HepG2 (cell line): ENCODE results near the gene CAPN7. TPM values are rescaled to one million over a fixed set of nuclear protein-coding genes. Genes with fewer than 3 reads are reported as not detected.

Experiments
- ATAC-seq: fragments of 200-7000 bp; cut with Tn5 transposase; 3 replicates; pipeline ENCODE4 v1.9.1; 2020; ENCODE audit warnings: mild to moderate bottlenecking, moderate library complexity
- BruUV-seq: library from RNA; stranded (reverse); fragments of 400-500 nt; replicated peaks from 2 replicates; lab custom pipeline; 2021; lab: Mats Ljungman, UMichigan
- CTCF ChIA-PET: fragments of 300-600 bp; formaldehyde crosslinking; extraction: SDS; loops from one replicate; lab custom pipeline; 2021; ENCODE audit warnings: low total read pairs, inconsistent platforms, low intra/inter-chr PET ratio; lab: Yijun Ruan, JAX
- POLR2A ChIA-PET: fragments of 350-600 bp; sonication (Branson Sonifier 250); formaldehyde crosslinking; loops from one replicate; lab custom pipeline; 2020; ENCODE audit warnings: antibody characterized with exemption, inconsistent platforms; lab: Yijun Ruan, JAX
- DNase-seq: peaks from one replicate; pipeline ENCODE4 v3.0.0-alpha.2; 2015; ENCODE audit warnings: low spot score
- FAIRE-seq: peaks from 3 replicates; lab custom pipeline; 2011; peaks lifted over from hg19 to GRCh38; lab: Jason Lieb, UNC
- H2AFZ ChIP-seq: one replicate; pipeline ENCODE4 v1.6.1; 2011; ENCODE audit warnings: low read length, inconsistent platforms
- H3K27ac ChIP-seq: fragments of 300-600 bp; 3 replicates; pipeline ENCODE4 v1.8.0; 2011; ENCODE audit warnings: mixed run types, mild to moderate bottlenecking, mixed read lengths, low read length, inconsistent platforms; ENCODE audit not compliant: insufficient read depth; ENCODE audit errors: extremely low read length
- H3K27me3 ChIP-seq, 2 experiments: fragments of 200-600 bp in 1 of 2; 2 replicates in 1 of 2; 3 replicates in 1 of 2; pipeline versions ENCODE4 v1.6.0 to v1.8.0; 2011; ENCODE audit warnings: low read length in 2 of 2, mild to moderate bottlenecking in 2 of 2, moderate library complexity in 2 of 2, inconsistent platforms in 1 of 2; ENCODE audit not compliant: insufficient read depth in 2 of 2, control insufficient read depth in 1 of 2
- H3K36me3 ChIP-seq, 2 experiments: fragments of 200-600 bp in 1 of 2; replicated peaks in 1 of 2; 2 replicates in 1 of 2; 3 replicates in 1 of 2; pipeline versions ENCODE4 v1.5.1 to v1.8.0; 2011; ENCODE audit warnings: low read length in 2 of 2, inconsistent platforms in 1 of 2; ENCODE audit not compliant: insufficient read depth in 2 of 2, control insufficient read depth in 1 of 2
- H3K4me1 ChIP-seq: 2 replicates; pipeline ENCODE4 v1.5.1; 2012; ENCODE audit warnings: low read length, inconsistent platforms; ENCODE audit not compliant: insufficient read depth
- H3K4me2 ChIP-seq: 2 replicates; pipeline ENCODE4 v1.6.0; 2011; ENCODE audit warnings: low read depth, low read length, inconsistent platforms
- H3K4me3 ChIP-seq, 3 experiments: fragments of 200-600 bp in 1 of 3; sonication (generic), shearing (Covaris generic) in 1 of 3; replicated peaks in 1 of 3; 2 replicates each; pipeline ENCODE4 v1.5.1; 2011 to 2016; ENCODE audit warnings: low read length in 3 of 3, inconsistent platforms in 2 of 3, low read depth in 2 of 3, mild to moderate bottlenecking in 2 of 3, control low read depth in 1 of 3, mixed read lengths in 1 of 3; ENCODE audit not compliant: insufficient read depth in 1 of 3
- H3K79me2 ChIP-seq: one replicate; pipeline ENCODE4 v1.6.1; 2011; ENCODE audit warnings: low read length, inconsistent platforms; ENCODE audit not compliant: insufficient read depth
- H3K9ac ChIP-seq: 2 replicates; pipeline ENCODE4 v1.6.0; 2011; ENCODE audit warnings: mild to moderate bottlenecking, low read depth, low read length, inconsistent platforms; ENCODE audit not compliant: insufficient read depth
- H3K9me3 ChIP-seq: 2 replicates; pipeline ENCODE4 v1.5.1; 2012; ENCODE audit warnings: mild to moderate bottlenecking, low read length
- H4K20me1 ChIP-seq: 2 replicates; pipeline ENCODE4 v1.6.0; 2011; ENCODE audit warnings: inconsistent platforms, mild to moderate bottlenecking, low read length, moderate library complexity; ENCODE audit not compliant: insufficient read depth
- CEBPG ChIP-seq: IDR thresholded peaks from 2 replicates; pipeline ENCODE4 v1.6.1; 2016
- ESRRA ChIP-seq: sonication (generic); formaldehyde crosslinking; IDR thresholded peaks from 2 replicates; pipeline ENCODE4 v1.5.1; 2020; ENCODE audit warnings: mild to moderate bottlenecking, low read depth, missing genetic modification reagents
- HHEX ChIP-seq: IDR thresholded peaks from 2 replicates; pipeline ENCODE4 v1.6.1; 2016; ENCODE audit warnings: control low read depth
- JUND ChIP-seq: sonication (generic); formaldehyde crosslinking; IDR thresholded peaks from 2 replicates; pipeline ENCODE4 v1.8.0; 2022; ENCODE audit warnings: mild to moderate bottlenecking, missing genetic modification reagents
- KLF9 ChIP-seq: IDR thresholded peaks from 2 replicates; pipeline ENCODE4 v1.6.1; 2016; ENCODE audit warnings: low read depth
- NR3C1 ChIP-seq: sonication (generic); formaldehyde crosslinking; IDR thresholded peaks from 2 replicates; pipeline ENCODE4 v1.4.0; 2020; ENCODE audit warnings: missing genetic modification reagents
- SOX13 ChIP-seq, 3 experiments: fragments of 450-650 bp in 1 of 3; sonication (generic) in 1 of 3; formaldehyde crosslinking in 1 of 3; IDR thresholded peaks in 2 of 3; conservative IDR thresholded peaks in 1 of 3; 2 replicates each; pipeline versions ENCODE4 v1.5.0 to v1.6.1; 2016 to 2020; ENCODE audit warnings: antibody characterized with exemption in 1 of 3, mild to moderate bottlenecking in 1 of 3, missing compliant biosample characterization in 1 of 3, missing genetic modification reagents in 1 of 3, moderate library complexity in 1 of 3
- ZMYM3 ChIP-seq: sonication (generic); formaldehyde crosslinking; IDR thresholded peaks from 2 replicates; pipeline ENCODE4 v1.5.1; 2020; ENCODE audit warnings: mild to moderate bottlenecking, missing genetic modification reagents
- ZNF660 ChIP-seq: sonication (generic); formaldehyde crosslinking; IDR thresholded peaks from 2 replicates; pipeline ENCODE4 v1.5.1; 2020; ENCODE audit warnings: mild to moderate bottlenecking, low read depth, missing genetic modification reagents, borderline replicate concordance
- WGBS: methylation state at CpG from one replicate; pipeline ENCODE4 v1.1.6; 2017; ENCODE audit warnings: low lambda C conversion rate; 5-methylcytosine and 5-hydroxymethylcytosine counted together
- in situ Hi-C: cut with HindIII; loops from 2 replicates; pipeline ENCODE4 v1.10.0; 2017; ENCODE audit warnings: low pct_unique_long_range_greater_than_20kb; ENCODE audit not compliant: extremely low pct_ligation_motif_present
- intact Hi-C: fragments of 100-400 bp; cut with micrococcal nuclease; formaldehyde crosslinking; loops from one replicate; pipeline ENCODE4 v1.10.0; 2022; ENCODE audit not compliant: unreplicated experiment
- polyA plus RNA-seq, 8 experiments: library from polyadenylated mRNA; depleted of rRNA in 3 of 8; stranded (reverse) in 7 of 8; unstranded in 1 of 8; fragments of >200 nt; fragmentation: Illumina TruSeq in 4 of 8; extraction: Trizol in 4 of 8; gene quantifications; 2 replicates each; pipeline versions ENCODE4 v1.2.1 to v1.2.3, GENCODE V29; 2011 to 2016; ENCODE audit warnings: low read depth in 4 of 8, missing spikeins in 1 of 8, mixed read lengths in 1 of 8; ENCODE audit not compliant: insufficient read depth in 1 of 8
- total RNA-seq, 5 experiments: library from RNA; depleted of rRNA; stranded (reverse); fragments of >200 nt; fragmentation: Illumina TruSeq; extraction: Trizol; gene quantifications; 2 replicates each; pipeline ENCODE4 v1.2.3, GENCODE V29; 2016; ENCODE audit warnings: low read depth in 1 of 5
- TF ChIP-seq, protein P1 (sequence below): sonication (generic); formaldehyde crosslinking; IDR thresholded peaks from 2 replicates; pipeline ENCODE4 v1.4.0; 2020; ENCODE audit warnings: missing genetic modification reagents
- TF ChIP-seq, protein P2 (sequence below): IDR thresholded peaks from 2 replicates; pipeline ENCODE4 v1.6.1; 2016; ENCODE audit warnings: low read depth, missing genetic modification reagents, missing compliant biosample characterization
- TF ChIP-seq, protein P3 (sequence below): IDR thresholded peaks from 2 replicates; pipeline ENCODE4 v1.6.1; 2016; ENCODE audit warnings: missing compliant biosample characterization, missing genetic modification reagents, borderline replicate concordance
- TF ChIP-seq, protein P4 (sequence below): IDR thresholded peaks from 2 replicates; pipeline ENCODE4 v1.6.1; 2016; ENCODE audit warnings: missing genetic modification reagents, missing compliant biosample characterization

Gene CAPN7
- total and polyA plus RNA-seq, 2 of the 13 experiments (the other 11 are each of a cell fraction or from before 2014, with no cell fraction given), result 16.7 to 36.8 TPM

DNA sequence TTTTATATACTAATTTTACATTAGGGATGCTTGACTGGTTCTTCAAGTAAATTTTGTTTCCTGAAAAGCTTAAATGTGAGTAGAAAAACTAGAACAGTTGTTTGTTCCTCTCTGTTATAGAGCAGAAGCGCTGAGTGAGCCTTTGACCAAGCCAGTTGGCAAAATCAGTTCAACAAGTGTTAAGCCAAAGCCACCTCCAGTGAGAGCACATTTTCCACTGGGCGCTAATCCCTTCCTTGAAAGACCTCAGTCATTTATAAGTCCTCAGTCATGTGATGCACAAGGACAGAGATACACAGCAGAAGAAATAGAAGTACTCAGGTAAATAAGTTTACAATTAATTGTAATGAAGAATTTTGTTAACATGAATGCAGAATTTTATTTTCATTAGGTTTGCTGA, 14.6 kb downstream of the CAPN7 start (continued):
- TF ChIP-seq ESRRA (CRISPR knock-in tag) (no peak), ZNF660 (CRISPR knock-in tag) (no peak), JUND (CRISPR knock-in tag) (no peak), SOX13 (IDR thresholded peaks at IDR 0.05) (no peak), SOX13 (CRISPR knock-in tag; conservative IDR thresholded peaks at IDR 0.05 in 1 of 2, IDR thresholded peaks at IDR 0.05 in 1 of 2) (no peak), HHEX (CRISPR knock-in tag) (no peak)
- TF ChIP-seq, protein P1, sequence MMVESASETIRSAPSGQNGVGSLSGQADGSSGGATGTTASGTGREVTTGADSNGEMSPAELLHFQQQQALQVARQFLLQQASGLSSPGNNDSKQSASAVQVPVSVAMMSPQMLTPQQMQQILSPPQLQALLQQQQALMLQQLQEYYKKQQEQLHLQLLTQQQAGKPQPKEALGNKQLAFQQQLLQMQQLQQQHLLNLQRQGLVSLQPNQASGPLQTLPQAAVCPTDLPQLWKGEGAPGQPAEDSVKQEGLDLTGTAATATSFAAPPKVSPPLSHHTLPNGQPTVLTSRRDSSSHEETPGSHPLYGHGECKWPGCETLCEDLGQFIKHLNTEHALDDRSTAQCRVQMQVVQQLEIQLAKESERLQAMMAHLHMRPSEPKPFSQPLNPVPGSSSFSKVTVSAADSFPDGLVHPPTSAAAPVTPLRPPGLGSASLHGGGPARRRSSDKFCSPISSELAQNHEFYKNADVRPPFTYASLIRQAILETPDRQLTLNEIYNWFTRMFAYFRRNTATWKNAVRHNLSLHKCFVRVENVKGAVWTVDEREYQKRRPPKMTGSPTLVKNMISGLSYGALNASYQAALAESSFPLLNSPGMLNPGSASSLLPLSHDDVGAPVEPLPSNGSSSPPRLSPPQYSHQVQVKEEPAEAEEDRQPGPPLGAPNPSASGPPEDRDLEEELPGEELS, result no peak

DNA sequence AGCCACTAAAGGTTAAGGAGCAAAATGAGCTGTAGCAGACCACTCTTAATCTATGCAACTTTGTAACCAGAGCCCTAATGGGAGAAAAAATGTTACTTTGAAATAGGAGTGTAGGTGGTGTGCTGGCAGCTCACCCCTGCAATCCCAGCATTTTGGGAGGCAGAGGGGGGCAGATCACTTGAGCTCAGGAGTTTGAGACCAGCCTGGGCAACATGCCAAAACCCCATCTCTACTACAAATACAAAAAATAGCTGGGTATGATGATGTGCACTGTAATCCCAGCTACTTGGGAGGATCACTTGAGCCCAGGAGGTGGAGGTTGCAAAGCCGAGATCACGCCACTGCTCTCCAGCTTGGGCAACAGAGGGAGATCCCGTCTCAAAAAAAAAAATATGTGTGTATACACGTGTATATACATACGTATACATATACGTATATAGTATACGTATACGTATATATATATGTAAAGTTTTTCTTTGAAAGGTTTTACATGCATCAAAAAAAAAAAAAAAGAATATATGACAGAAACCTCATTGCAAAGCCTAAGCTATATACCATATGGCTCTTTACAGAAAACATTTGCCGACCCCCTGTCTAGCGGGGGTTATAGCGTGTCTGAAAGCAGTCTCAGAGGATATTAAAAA, 15.7 kb downstream of the CAPN7 start:
- peaks cover 16 to 63% of the 10 kb centered on the region in 2 experiments for H3K36me3 ChIP-seq
- no peak overlapping the region for H2AFZ ChIP-seq
- no TSS peak for BruUV-seq
- CTCF ChIA-PET, result no interaction called here
- H4K20me1 ChIP-seq, result no peaks in the 10 kb centered on the region; the same call in 1 of the 2 replicates
- in situ Hi-C loops, result no loop called here
- no peak overlapping the region for H3K4me2 ChIP-seq
- H3K27ac ChIP-seq, result no peak overlapping the region
- WGBS, result 97% methylated on average over 11 of the region's 11 CpGs
- intact Hi-C loops, result no loop called here
- FAIRE-seq (no peak), ATAC-seq (no peak), DNase-seq (no peak)
- no peak overlapping the region for H3K9ac ChIP-seq
- H3K9me3 ChIP-seq, result no peaks in the 10 kb centered on the region
- no peaks in the 10 kb centered on the region for H3K27me3 ChIP-seq
- H3K79me2 ChIP-seq, result no peaks in the 10 kb centered on the region
- H3K4me1 ChIP-seq, result peaks cover 23% of the 10 kb centered on the region
- POLR2A ChIA-PET, result interaction anchor here (2.4 kb wide), 1 partner anchor 16 kb away, joined by 12 read pairs; the partner anchor contains the start of gene CAPN7
- H3K4me3 ChIP-seq, result no peak overlapping the region
- TF ChIP-seq, protein P2, sequence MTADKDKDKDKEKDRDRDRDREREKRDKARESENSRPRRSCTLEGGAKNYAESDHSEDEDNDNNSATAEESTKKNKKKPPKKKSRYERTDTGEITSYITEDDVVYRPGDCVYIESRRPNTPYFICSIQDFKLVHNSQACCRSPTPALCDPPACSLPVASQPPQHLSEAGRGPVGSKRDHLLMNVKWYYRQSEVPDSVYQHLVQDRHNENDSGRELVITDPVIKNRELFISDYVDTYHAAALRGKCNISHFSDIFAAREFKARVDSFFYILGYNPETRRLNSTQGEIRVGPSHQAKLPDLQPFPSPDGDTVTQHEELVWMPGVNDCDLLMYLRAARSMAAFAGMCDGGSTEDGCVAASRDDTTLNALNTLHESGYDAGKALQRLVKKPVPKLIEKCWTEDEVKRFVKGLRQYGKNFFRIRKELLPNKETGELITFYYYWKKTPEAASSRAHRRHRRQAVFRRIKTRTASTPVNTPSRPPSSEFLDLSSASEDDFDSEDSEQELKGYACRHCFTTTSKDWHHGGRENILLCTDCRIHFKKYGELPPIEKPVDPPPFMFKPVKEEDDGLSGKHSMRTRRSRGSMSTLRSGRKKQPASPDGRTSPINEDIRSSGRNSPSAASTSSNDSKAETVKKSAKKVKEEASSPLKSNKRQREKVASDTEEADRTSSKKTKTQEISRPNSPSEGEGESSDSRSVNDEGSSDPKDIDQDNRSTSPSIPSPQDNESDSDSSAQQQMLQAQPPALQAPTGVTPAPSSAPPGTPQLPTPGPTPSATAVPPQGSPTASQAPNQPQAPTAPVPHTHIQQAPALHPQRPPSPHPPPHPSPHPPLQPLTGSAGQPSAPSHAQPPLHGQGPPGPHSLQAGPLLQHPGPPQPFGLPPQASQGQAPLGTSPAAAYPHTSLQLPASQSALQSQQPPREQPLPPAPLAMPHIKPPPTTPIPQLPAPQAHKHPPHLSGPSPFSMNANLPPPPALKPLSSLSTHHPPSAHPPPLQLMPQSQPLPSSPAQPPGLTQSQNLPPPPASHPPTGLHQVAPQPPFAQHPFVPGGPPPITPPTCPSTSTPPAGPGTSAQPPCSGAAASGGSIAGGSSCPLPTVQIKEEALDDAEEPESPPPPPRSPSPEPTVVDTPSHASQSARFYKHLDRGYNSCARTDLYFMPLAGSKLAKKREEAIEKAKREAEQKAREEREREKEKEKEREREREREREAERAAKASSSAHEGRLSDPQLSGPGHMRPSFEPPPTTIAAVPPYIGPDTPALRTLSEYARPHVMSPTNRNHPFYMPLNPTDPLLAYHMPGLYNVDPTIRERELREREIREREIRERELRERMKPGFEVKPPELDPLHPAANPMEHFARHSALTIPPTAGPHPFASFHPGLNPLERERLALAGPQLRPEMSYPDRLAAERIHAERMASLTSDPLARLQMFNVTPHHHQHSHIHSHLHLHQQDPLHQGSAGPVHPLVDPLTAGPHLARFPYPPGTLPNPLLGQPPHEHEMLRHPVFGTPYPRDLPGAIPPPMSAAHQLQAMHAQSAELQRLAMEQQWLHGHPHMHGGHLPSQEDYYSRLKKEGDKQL, result no peak
- TF ChIP-seq, protein P3, sequence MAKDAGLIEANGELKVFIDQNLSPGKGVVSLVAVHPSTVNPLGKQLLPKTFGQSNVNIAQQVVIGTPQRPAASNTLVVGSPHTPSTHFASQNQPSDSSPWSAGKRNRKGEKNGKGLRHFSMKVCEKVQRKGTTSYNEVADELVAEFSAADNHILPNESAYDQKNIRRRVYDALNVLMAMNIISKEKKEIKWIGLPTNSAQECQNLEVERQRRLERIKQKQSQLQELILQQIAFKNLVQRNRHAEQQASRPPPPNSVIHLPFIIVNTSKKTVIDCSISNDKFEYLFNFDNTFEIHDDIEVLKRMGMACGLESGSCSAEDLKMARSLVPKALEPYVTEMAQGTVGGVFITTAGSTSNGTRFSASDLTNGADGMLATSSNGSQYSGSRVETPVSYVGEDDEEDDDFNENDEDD (CRISPR knock-in tag), result no peak
- TF ChIP-seq CEBPG, result no peak
- TF ChIP-seq, protein P4, sequence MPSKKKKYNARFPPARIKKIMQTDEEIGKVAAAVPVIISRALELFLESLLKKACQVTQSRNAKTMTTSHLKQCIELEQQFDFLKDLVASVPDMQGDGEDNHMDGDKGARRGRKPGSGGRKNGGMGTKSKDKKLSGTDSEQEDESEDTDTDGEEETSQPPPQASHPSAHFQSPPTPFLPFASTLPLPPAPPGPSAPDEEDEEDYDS (CRISPR knock-in tag), result no peak
- TF ChIP-seq ZMYM3, result no peak
- TF ChIP-seq KLF9, result no peak
- TF ChIP-seq NR3C1, result no peak
